ENCODE results near the gene HMG20B.

- TF ChIP-seq EP300 (IDR thresholded peaks at IDR 0.05), result no peak
- TF ChIP-seq, protein P1, sequence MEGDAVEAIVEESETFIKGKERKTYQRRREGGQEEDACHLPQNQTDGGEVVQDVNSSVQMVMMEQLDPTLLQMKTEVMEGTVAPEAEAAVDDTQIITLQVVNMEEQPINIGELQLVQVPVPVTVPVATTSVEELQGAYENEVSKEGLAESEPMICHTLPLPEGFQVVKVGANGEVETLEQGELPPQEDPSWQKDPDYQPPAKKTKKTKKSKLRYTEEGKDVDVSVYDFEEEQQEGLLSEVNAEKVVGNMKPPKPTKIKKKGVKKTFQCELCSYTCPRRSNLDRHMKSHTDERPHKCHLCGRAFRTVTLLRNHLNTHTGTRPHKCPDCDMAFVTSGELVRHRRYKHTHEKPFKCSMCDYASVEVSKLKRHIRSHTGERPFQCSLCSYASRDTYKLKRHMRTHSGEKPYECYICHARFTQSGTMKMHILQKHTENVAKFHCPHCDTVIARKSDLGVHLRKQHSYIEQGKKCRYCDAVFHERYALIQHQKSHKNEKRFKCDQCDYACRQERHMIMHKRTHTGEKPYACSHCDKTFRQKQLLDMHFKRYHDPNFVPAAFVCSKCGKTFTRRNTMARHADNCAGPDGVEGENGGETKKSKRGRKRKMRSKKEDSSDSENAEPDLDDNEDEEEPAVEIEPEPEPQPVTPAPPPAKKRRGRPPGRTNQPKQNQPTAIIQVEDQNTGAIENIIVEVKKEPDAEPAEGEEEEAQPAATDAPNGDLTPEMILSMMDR (IDR thresholded peaks at IDR 0.05), result no peak
These were observed 39.1 kb upstream of the HMG20B start for GRCh38 chr19:3533563-3534216.
